Uterus (tissue), 2 donors: ENCODE results near the gene CEBPB.

Experiments used
- CTCF ChIP-seq, 4 experiments: fragments of 200-600 bp in 2 of 4; fragments of 450-650 bp in 2 of 4; sonication (generic) in 2 of 4; IDR thresholded peaks; one replicate each; pipeline ENCODE4 v1.5.1; 2016 to 2019; ENCODE audit warnings: antibody characterized with exemption in 4 of 4, mild to moderate bottlenecking in 2 of 4, moderate library complexity in 1 of 4
- POLR2A ChIP-seq, 2 donors: fragments of 450-650 bp; IDR thresholded peaks; one replicate each; pipeline ENCODE4 v1.6.1; 2016; ENCODE audit warnings: antibody characterized with exemption in 2 of 2, mild to moderate bottlenecking in 1 of 2, moderate library complexity in 1 of 2

GRCh38 chr20:50210066-50210619, 19.5 kb downstream of the CEBPB start:
- no peak for TF ChIP-seq CTCF (IDR thresholded peaks at IDR 0.05)
- TF ChIP-seq POLR2A (IDR thresholded peaks at IDR 0.05) = no peak
